ENCODE results near the gene ZBED2. TPM values are rescaled to one million over a fixed set of nuclear protein-coding genes. Genes with fewer than 3 reads are reported as not detected.

Gene ZBED2
- total RNA-seq, 2 donors from 2014 or later: not detected

DNA sequence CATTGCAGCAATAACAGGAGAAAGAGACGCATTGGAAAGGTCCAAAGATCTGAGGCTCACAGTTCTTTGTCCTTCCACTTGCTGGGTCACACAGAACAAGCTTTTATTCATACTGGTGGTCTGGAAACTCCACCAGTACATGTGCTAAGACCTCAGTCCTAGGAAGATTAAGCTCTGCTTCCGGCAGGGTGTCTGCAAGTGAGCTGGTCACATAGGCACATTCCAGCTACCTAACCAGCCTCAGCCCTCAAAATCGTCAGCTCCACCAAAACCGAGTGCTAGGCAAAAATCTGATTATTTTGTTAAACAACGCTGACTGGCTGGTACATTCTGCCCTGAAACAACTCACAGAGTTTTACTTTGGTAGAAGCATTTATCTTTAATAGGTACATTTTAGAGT lies 2.2 kb downstream of the ZBED2 start:
- Histone ChIP-seq H3K4me3 (no peak overlapping the region), H3K27me3 (no peaks in the 10 kb centered on the region), H3K4me1 (no peaks in the 10 kb centered on the region), H3K36me3 (replicated peaks in 1 of 2; ENCODE audit: insufficient read depth in 1 of 2, low read depth in 2 of 2) (no peaks in the 10 kb centered on the region), H3K9me3 (no peaks in the 10 kb centered on the region), H3K27ac (no peak overlapping the region)
- TF ChIP-seq POLR2A (IDR thresholded peaks at IDR 0.05) (no peak), CTCF (IDR thresholded peaks at IDR 0.05) (no peak)
- intact Hi-C loops (cut with DNase I): no loop called here
- WGBS, 2 donors: 60 to 66% methylated on average over 5 of the region's 5 CpGs
- no peak for ATAC-seq
- DNase-seq: no peak

GRCh38 chr3:111592143-111592542 lies 3.0 kb downstream of the ZBED2 start:
- ATAC-seq: no peak
- no peak for DNase-seq
- Histone ChIP-seq H3K4me3 (no peak overlapping the region), H3K27ac (no peak overlapping the region), H3K4me1 (no peaks in the 10 kb centered on the region), H3K36me3 (replicated peaks in 1 of 2; ENCODE audit: insufficient read depth in 1 of 2, low read depth in 2 of 2) (no peaks in the 10 kb centered on the region), H3K27me3 (no peaks in the 10 kb centered on the region), H3K9me3 (no peaks in the 10 kb centered on the region)
- intact Hi-C loops (cut with DNase I): no loop called here
- no peak for TF ChIP-seq POLR2A (IDR thresholded peaks at IDR 0.05)
- TF ChIP-seq CTCF (IDR thresholded peaks at IDR 0.05): no peak

DNA sequence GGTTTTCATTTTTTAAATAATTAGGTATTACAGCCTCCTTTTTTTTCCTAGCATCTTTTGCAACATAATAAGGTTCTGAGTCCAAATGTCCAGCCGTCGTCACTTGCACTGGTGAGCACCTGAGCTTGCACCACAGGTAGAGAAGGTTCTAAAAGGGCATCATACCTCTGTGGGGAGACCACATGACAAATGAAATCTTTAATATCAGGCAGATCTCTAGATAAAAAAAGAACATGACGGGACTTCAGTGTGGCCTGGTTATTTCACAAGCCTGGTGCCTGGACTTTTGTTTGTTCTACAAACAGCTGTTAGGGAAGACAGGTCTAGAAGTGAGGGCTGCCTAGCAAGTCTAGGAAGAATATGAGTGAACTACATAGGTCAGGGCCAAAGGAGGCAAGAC lies 3.6 kb downstream of the ZBED2 start:
- ATAC-seq (no peak), DNase-seq (no peak)
- 81 to 83% methylated on average over 3 of the region's 3 CpGs for WGBS, 2 donors
- intact Hi-C loops (cut with DNase I): no loop called here
- no peak for TF ChIP-seq POLR2A (IDR thresholded peaks at IDR 0.05)
- no peak for TF ChIP-seq CTCF (IDR thresholded peaks at IDR 0.05)
- Histone ChIP-seq H3K4me3 (no peak overlapping the region), H3K27ac (no peak overlapping the region), H3K4me1 (no peaks in the 10 kb centered on the region), H3K9me3 (no peaks in the 10 kb centered on the region), H3K36me3 (replicated peaks in 1 of 2; ENCODE audit: insufficient read depth in 1 of 2, low read depth in 2 of 2) (no peaks in the 10 kb centered on the region), H3K27me3 (no peaks in the 10 kb centered on the region)

DNA sequence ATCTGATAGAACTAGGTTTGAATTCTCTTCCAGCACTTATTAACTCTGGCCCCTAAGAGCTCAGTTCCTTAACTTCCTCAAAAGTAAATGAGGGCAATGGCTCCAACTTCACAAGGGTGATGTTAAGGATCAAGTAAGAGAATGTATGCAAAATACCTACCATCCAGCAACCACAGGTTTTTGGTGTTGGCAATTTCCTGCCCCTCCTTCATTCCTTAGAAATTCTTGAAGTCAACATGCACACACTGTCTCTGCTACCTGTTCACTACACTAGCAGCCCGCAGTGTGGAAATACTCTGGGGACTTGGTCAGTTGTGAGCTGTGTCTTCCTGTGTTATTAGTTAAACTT lies 5.0 kb downstream of the ZBED2 start:
- H3K4me3 ChIP-seq: no peak overlapping the region
- TF ChIP-seq CTCF (IDR thresholded peaks at IDR 0.05) (no peak), POLR2A (IDR thresholded peaks at IDR 0.05) (no peak)
- H3K27me3 ChIP-seq: no peaks in the 10 kb centered on the region
- no peaks in the 10 kb centered on the region for H3K9me3 ChIP-seq
- H3K36me3 ChIP-seq (replicated peaks in 1 of 2; ENCODE audit: insufficient read depth in 1 of 2, low read depth in 2 of 2): no peaks in the 10 kb centered on the region
- no peak overlapping the region for H3K27ac ChIP-seq
- intact Hi-C loops (cut with DNase I): no loop called here
- WGBS, 2 donors: 87 to 91% methylated on average over 1 of the region's 1 CpG
- DNase-seq (no peak), ATAC-seq (no peak)
- H3K4me1 ChIP-seq: no peaks in the 10 kb centered on the region

DNA sequence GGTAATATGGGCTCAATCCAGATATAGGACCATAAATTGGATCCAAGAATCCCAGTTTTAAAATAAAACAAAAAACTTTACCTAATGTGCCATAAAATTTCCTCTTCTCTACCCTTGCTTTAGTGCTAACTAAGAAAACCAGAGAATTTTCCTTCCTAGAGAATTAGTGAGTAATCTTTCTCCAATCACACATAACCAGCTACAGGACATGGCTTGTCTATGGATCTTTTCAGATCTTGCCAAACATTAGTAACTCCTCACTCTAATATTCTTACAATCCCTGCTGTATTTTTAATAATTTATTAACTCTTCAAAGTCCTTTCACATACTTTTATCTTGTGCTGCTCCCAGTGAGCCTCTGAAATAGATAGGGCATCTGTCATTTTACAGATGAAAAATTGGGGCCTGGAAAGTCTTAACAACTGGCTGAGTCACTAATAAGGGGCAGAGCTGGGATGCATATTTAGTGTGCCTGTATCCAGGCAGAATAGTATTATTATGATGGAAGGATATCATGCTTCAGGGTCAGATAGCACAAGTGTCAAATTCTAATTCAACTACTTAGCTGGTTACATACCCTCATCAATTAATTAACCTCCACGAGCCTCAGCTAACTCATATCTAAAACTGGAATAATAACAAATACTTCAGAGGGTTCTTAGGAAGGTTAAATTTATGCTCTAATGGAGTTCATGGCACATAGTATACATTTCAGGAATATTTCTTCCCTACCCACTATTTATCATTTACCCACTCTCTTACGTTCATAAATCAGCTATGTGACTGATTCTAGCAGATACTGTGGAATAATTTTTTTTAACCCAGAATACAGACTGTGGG lies 5.6 kb downstream of the ZBED2 start:
- no peaks in the 10 kb centered on the region for H3K4me1 ChIP-seq
- TF ChIP-seq CTCF (IDR thresholded peaks at IDR 0.05): no peak
- no peak for TF ChIP-seq POLR2A (IDR thresholded peaks at IDR 0.05)
- DNase-seq: no peak
- no peak for ATAC-seq
- no peaks in the 10 kb centered on the region for H3K9me3 ChIP-seq
- no peak overlapping the region for H3K27ac ChIP-seq
- no peaks in the 10 kb centered on the region for H3K36me3 ChIP-seq (replicated peaks in 1 of 2; ENCODE audit: insufficient read depth in 1 of 2, low read depth in 2 of 2)
- no peak overlapping the region for H3K4me3 ChIP-seq
- intact Hi-C loops (cut with DNase I): no loop called here
- H3K27me3 ChIP-seq: no peaks in the 10 kb centered on the region
- WGBS, 2 donors: 54 to 63% methylated on average over 2 of the region's 2 CpGs

Data from body of pancreas (tissue), 4 donors.